Stimulated activated CD8-positive, alpha-beta memory T cell treated with anti-CD3 and anti-CD28 coated beads, Interleukin-4, amount 100 ng/mL, for 24 hours (primary cell): ENCODE data around the gene SYNRG.

Experiments used
- DNase-seq: peaks from one replicate; pipeline ENCODE4 v3.0.0-alpha.2; 2020; ENCODE audit warnings: low read depth

SYNRG gene

GRCh38 chr17:37470181-37470580 is 139.0 kb downstream of the SYNRG start:
- DNase-seq, result no peak

- no peak for DNase-seq
Measured at GRCh38 chr17:37466471-37466870, 142.7 kb downstream of the SYNRG start.

- no peak for DNase-seq
Measured at GRCh38 chr17:37465069-37465616, 144.1 kb downstream of the SYNRG start.
